K562 (cell line): Measurements from ENCODE around the gene ZKSCAN3. TPM values are rescaled to one million over a fixed set of nuclear protein-coding genes. Genes with fewer than 3 reads are reported as not detected.

ENCODE experiments used
- BACH1 ChIP-seq: fragments of 200-800 bp; sonication (Bioruptor generic); IDR thresholded peaks from 2 replicates; pipeline ENCODE4 v1.6.1; 2016; ENCODE audit warnings: missing genetic modification characterization, missing compliant biosample characterization
- EP300 ChIP-seq: IDR thresholded peaks from 2 replicates; pipeline ENCODE4 v1.6.1; 2012; ENCODE audit warnings: low read length, improper control_type of control experiment
- FOSL1 ChIP-seq: fragments of 200-800 bp; sonication (Bioruptor generic); conservative IDR thresholded peaks from 2 replicates; pipeline ENCODE4 v1.6.1; 2016; ENCODE audit warnings: missing genetic modification characterization, missing compliant biosample characterization
- JUND ChIP-seq, 2 experiments: IDR thresholded peaks; 2 replicates in 1 of 2; 3 replicates in 1 of 2; pipeline ENCODE4 v1.6.1; 2011; ENCODE audit warnings: borderline replicate concordance in 2 of 2, low read depth in 2 of 2, low read length in 2 of 2, improper control_type of control experiment in 1 of 2, missing biosample characterization in 1 of 2, missing genetic modification characterization in 1 of 2, missing genetic modification reagents in 1 of 2
- NFE2 ChIP-seq: IDR thresholded peaks from 2 replicates; pipeline ENCODE4 v1.6.1; 2014; ENCODE audit warnings: antibody characterized with exemption, low read depth
- RBM34 ChIP-seq: fragments of 200-400 bp; formaldehyde crosslinking; IDR thresholded peaks from 2 replicates; pipeline ENCODE4 v1.6.1; 2018; ENCODE audit warnings: low read length, borderline replicate concordance; ENCODE audit not compliant: insufficient read depth
- ZNF174 ChIP-seq: fragments of 250-450 bp; sonication (Bioruptor Pico); IDR thresholded peaks from 2 replicates; pipeline ENCODE4 v1.4.0; 2020; ENCODE audit warnings: mild to moderate bottlenecking
- ZNF24 ChIP-seq: fragments of 450-650 bp; IDR thresholded peaks from 2 replicates; pipeline ENCODE4 v1.6.1; 2016
- ZNF316 ChIP-seq: fragments of 450-650 bp; IDR thresholded peaks from 2 replicates; pipeline ENCODE4 v1.6.1; 2016
- polyA plus RNA-seq, 8 experiments: library from polyadenylated mRNA; depleted of rRNA in 4 of 8; stranded (reverse) in 5 of 8; unstranded in 3 of 8; fragments of >200 nt; fragmentation: Nextera tagmentation in 2 of 8; fragmentation: Illumina TruSeq in 1 of 8; extraction: Ambion mirVana in 2 of 8; extraction: Trizol in 1 of 8; gene quantifications; 2 replicates each; pipeline versions ENCODE4 v1.2.1 to v1.2.3, GENCODE V29; 2011 to 2014; ENCODE audit warnings: inconsistent platforms in 1 of 8, missing spikeins in 1 of 8
- total RNA-seq, 7 experiments: library from RNA; depleted of rRNA in 6 of 7; stranded (reverse); fragments of >200 nt in 6 of 7; fragmentation: Illumina TruSeq in 2 of 7; extraction: Trizol in 2 of 7; gene quantifications; 2 replicates each; pipeline versions ENCODE4 v1.2.1 to v1.2.3, GENCODE V29; 2011 to 2021; ENCODE audit warnings: low replicate concordance in 1 of 7
- TF ChIP-seq, protein P1 (sequence below), 2 experiments: fragments of 450-650 bp in 1 of 2; sonication (generic) in 1 of 2; formaldehyde crosslinking in 1 of 2; IDR thresholded peaks in 1 of 2; conservative IDR thresholded peaks in 1 of 2; 2 replicates each; pipeline versions ENCODE4 v1.6.1 to v1.8.1; 2016 to 2023; ENCODE audit warnings: mild to moderate bottlenecking in 2 of 2, moderate library complexity in 2 of 2, inconsistent platforms in 1 of 2, missing genetic modification reagents in 1 of 2

ZKSCAN3 gene
- total and polyA plus RNA-seq, 9 of the 15 experiments (the other 6 are each of a cell fraction or from before 2014, with no cell fraction given), result 3.0 to 12.4 (median 10.2) TPM

DNA sequence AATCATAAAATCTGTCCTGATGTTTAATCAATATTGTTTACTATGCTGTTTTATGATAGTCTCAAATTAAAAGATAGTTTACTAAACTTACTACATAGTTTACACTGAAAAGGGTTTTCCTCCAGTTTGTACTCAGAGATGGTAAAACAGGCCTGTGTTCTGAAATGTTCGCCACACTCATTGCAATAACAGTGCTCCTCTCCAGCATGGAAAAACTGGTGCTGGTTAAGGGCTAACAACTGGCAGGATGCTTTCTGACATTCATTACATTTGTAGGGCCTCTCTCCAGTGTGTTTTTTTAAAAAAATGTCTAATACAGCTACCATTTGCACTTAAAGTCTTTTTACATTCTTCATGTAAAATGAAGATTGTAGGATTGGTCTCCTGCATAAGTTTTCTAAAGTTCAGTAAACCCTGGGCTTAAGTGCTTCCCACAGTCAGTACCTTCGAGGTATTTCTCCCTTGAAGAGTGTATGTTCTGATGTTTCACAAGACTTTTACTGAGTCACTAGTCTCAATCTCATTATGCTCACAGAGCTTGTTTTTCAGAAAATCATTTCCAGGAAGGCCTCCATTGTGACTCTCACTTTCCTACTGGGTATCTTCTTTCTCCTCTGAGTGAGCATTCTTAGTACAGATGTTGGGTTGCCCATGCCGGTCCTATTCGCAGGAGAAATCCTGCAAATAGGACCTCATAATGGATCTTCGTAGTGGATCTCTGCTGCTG is 58.5 kb downstream of the ZKSCAN3 start (continued):
- peak; percentile 34; the same call in 1 of the 2 replicates for TF ChIP-seq NFE2
- TF ChIP-seq BACH1 (tag), result 0 out of 2 replicates have a peak, but pooled peaks have one; percentile 35
- TF ChIP-seq FOSL1, result peak; percentile 60; the same call in 1 of the 2 replicates
- no peak for TF ChIP-seq RBM34
- peak; percentile 7 for TF ChIP-seq ZNF316
- no peak for TF ChIP-seq ZNF174 (CRISPR knock-in tag)
- TF ChIP-seq, protein P1, sequence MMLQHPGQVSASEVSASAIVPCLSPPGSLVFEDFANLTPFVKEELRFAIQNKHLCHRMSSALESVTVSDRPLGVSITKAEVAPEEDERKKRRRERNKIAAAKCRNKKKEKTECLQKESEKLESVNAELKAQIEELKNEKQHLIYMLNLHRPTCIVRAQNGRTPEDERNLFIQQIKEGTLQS (IDR thresholded peaks at IDR 0.05), result peak; percentile 29; the same call in 1 of the 2 replicates
- TF ChIP-seq, protein P1 (CRISPR knock-in tag; conservative IDR thresholded peaks at IDR 0.05), result no peak
- no peak for TF ChIP-seq ZNF24
- TF ChIP-seq EP300, result peak; percentile 37; the same call in 1 of the 2 replicates
- TF ChIP-seq JUND (IDR thresholded peaks at IDR 0.05; ENCODE audit: borderline replicate concordance, low read depth, low read length), result peak; percentile 38; the same call in 1 of the 2 replicates
- TF ChIP-seq JUND (tag; IDR thresholded peaks at IDR 0.05; ENCODE audit: borderline replicate concordance, low read depth, low read length), result peak; percentile 55; the same call in 1 of the 3 replicates
- TF ChIP-seq, all 486 proteins: peak for 25
